KMS-11 (cell line): ENCODE data around the gene PDGFA.

Experiments used
- H2AFZ ChIP-seq: fragments of 200-600 bp; sonication (generic); 2 replicates; pipeline ENCODE4 v1.6.1; 2016; ENCODE audit warnings: antibody characterized with exemption, mixed run types, low read depth
- H3K27ac ChIP-seq: fragments of 200-600 bp; sonication (generic); 2 replicates; pipeline ENCODE4 v1.6.1; 2016; ENCODE audit warnings: mild to moderate bottlenecking, mixed run types
- H3K27me3 ChIP-seq: fragments of 200-600 bp; sonication (generic); 2 replicates; pipeline ENCODE4 v1.6.1; 2017; ENCODE audit warnings: mild to moderate bottlenecking, low read depth, mixed run types, moderate library complexity; ENCODE audit not compliant: insufficient read depth
- H3K36me3 ChIP-seq: fragments of 200-600 bp; sonication (generic); 2 replicates; pipeline ENCODE4 v1.6.1; 2017; ENCODE audit warnings: mild to moderate bottlenecking, mixed run types; ENCODE audit not compliant: insufficient read depth
- H3K4me1 ChIP-seq: fragments of 200-600 bp; sonication (generic); 2 replicates; pipeline ENCODE4 v1.6.1; 2016; ENCODE audit warnings: mild to moderate bottlenecking, low read depth, mixed run types; ENCODE audit not compliant: poor library complexity, severe bottlenecking
- H3K4me2 ChIP-seq: fragments of 200-600 bp; sonication (generic); 2 replicates; pipeline ENCODE4 v1.7.0; 2016; ENCODE audit warnings: mild to moderate bottlenecking, mixed run types
- H3K4me3 ChIP-seq: fragments of 200-600 bp; sonication (generic); IDR thresholded peaks from 2 replicates; pipeline ENCODE4 v1.6.1; 2017; ENCODE audit warnings: low read depth, low read length, mixed read lengths; ENCODE audit not compliant: insufficient read depth
- H3K79me2 ChIP-seq: fragments of 200-600 bp; sonication (generic); 2 replicates; pipeline ENCODE4 v1.6.1; 2016; ENCODE audit warnings: low read depth, mixed run types; ENCODE audit not compliant: insufficient read depth
- H3K9ac ChIP-seq: fragments of 200-600 bp; sonication (generic); 2 replicates; pipeline ENCODE4 v1.6.1; 2016; ENCODE audit warnings: mild to moderate bottlenecking, mixed run types
- H4K20me1 ChIP-seq: fragments of 200-600 bp; sonication (generic); 2 replicates; pipeline ENCODE4 v1.6.1; 2016; ENCODE audit warnings: mild to moderate bottlenecking, mixed run types; ENCODE audit not compliant: insufficient read depth
- CTCF ChIP-seq: fragments of 200-600 bp; sonication (generic); conservative IDR thresholded peaks from 2 replicates; pipeline ENCODE4 v1.6.1; 2017; ENCODE audit warnings: low read depth, mild to moderate bottlenecking, antibody characterized with exemption, low read length, moderate library complexity, mixed read lengths

The PDGFA gene

GRCh38 chr7:527723-528122 is 8.1 kb upstream of the PDGFA start:
- Histone ChIP-seq H3K79me2 (no peaks in the 10 kb centered on the region), H3K4me1 (no peaks in the 10 kb centered on the region), H3K9ac (no peak overlapping the region), H3K4me3 (no peak overlapping the region), H3K4me2 (no peak overlapping the region), H2AFZ (no peak overlapping the region), H3K36me3 (no peaks in the 10 kb centered on the region), H4K20me1 (no peaks in the 10 kb centered on the region), H3K27me3 (peaks cover 59% of the 10 kb centered on the region), H3K27ac (no peak overlapping the region)
- TF ChIP-seq CTCF: no peak

- Histone ChIP-seq H3K27me3 (peaks cover 58% of the 10 kb centered on the region), H3K27ac (no peak overlapping the region), H3K79me2 (no peaks in the 10 kb centered on the region), H3K9ac (no peak overlapping the region), H2AFZ (no peak overlapping the region), H3K4me1 (peaks cover 7% of the 10 kb centered on the region), H3K4me2 (no peak overlapping the region), H3K4me3 (no peak overlapping the region), H4K20me1 (no peaks in the 10 kb centered on the region), H3K36me3 (no peaks in the 10 kb centered on the region)
- TF ChIP-seq CTCF: no peak
Measured at GRCh38 chr7:526460-527034, 6.9 kb upstream of the PDGFA start.

- no peak for TF ChIP-seq CTCF
- Histone ChIP-seq H3K27ac (no peak overlapping the region), H3K79me2 (no peaks in the 10 kb centered on the region), H2AFZ (no peak overlapping the region), H4K20me1 (no peaks in the 10 kb centered on the region), H3K36me3 (no peaks in the 10 kb centered on the region), H3K4me1 (peaks cover 7% of the 10 kb centered on the region), H3K9ac (no peak overlapping the region), H3K4me2 (no peak overlapping the region), H3K4me3 (no peak overlapping the region), H3K27me3 (peaks cover 64% of the 10 kb centered on the region)
Measured at GRCh38 chr7:525740-526139, 6.1 kb upstream of the PDGFA start.

- no peak for TF ChIP-seq CTCF
- H3K4me2 ChIP-seq: no peak overlapping the region
- no peak overlapping the region for H3K27ac ChIP-seq
- H3K9ac ChIP-seq: no peak overlapping the region
- no peaks in the 10 kb centered on the region for H3K79me2 ChIP-seq
- no peaks in the 10 kb centered on the region for H4K20me1 ChIP-seq
- H3K4me3 ChIP-seq: no peak overlapping the region
- peaks cover 7% of the 10 kb centered on the region for H3K4me1 ChIP-seq
- H2AFZ ChIP-seq: no peak overlapping the region
- peaks cover 58% of the 10 kb centered on the region for H3K27me3 ChIP-seq
- H3K36me3 ChIP-seq: no peaks in the 10 kb centered on the region
Measured at GRCh38 chr7:524800-525199, 5.2 kb upstream of the PDGFA start.
